ENCODE results near the gene MYG1. TPM values are rescaled to one million over a fixed set of nuclear protein-coding genes. Genes with fewer than 3 reads are reported as not detected.
"Not testable (repeated sequence)": the region's sequence is repeated elsewhere in the genome, so short reads cannot be mapped to it uniquely, and the experiment has no call there.

Gene MYG1
- total RNA-seq, 1 donor from 2014 or later, result 41.4 TPM

DNA sequence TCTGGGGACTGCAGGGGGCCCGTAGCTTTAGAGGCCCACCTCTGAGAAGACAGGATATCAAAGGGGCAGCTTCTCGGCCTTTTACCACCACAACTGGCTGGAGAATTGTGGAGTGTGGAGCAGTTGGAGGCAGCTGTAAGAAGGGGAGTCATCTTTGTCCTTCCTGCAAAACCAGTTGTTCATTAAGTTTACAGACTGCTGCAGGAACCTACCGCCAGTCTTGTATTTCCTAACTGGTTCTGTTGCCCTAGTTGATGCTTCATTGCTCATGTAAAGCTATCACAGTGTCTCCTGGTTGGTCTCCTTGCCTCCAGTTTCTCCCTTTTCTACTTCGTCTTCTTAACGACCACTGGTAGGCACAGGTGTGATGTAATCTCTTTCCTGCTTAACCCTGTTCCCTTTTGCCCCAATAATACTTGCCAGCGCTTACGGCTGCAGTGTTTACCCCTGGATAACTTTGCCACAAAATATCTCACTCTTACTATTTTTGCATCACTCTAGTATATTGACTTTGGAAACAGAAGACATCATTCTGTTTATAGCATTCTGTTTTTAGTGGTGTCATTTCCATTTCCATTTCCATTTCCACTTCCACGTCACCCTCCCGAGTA, 19.5 kb upstream of the MYG1 start:
- DNase-seq (ENCODE audit: extremely low read depth, low read depth, low spot score), result no peak

DNA sequence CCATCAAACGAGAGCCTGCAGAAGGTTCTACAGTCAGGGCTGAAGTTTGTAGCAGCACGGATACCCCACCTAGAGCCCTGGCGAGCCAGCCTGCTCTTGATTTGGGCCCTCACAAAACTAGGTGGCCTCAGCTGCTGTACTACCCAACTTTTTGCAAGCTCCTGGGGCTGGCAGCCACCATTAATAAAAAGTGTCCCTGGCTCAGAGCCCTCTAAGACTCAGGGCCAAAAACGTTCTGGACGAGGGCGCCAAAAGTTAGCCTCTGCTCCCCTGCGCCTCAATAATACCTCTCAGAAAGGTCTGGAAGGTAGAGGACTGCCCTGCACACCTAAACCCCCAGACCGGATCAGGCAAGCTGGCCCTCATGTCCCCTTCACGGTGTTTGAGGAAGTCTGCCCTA, 13.0 kb upstream of the MYG1 start:
- DNase-seq (ENCODE audit: extremely low read depth, low read depth, low spot score), result no peak

DNA sequence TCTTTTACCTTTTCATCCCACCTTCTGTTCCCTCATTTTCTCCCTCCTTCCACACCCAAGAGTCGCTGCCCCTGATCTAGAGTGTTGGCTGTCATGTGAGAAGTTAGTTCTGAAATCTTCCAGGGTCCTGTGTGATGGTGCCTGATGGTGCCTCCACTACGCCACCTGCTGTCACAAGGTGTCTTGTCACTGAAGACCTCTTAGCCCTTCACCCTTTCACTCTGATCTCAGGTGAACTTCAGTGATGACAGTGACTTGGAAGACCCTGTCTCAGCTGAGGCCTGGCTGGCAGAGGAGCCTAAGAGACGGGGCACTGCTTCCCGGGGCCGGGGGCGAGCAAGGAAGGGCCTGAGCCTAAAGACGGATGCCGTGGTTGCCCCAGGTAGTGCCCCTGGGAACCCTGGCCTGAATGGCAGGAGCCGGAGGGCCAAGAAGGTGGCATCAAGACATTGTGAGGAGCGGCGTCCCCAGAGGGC, 11.7 kb upstream of the MYG1 start:
- no peak for DNase-seq (ENCODE audit: extremely low read depth, low read depth, low spot score)

DNA sequence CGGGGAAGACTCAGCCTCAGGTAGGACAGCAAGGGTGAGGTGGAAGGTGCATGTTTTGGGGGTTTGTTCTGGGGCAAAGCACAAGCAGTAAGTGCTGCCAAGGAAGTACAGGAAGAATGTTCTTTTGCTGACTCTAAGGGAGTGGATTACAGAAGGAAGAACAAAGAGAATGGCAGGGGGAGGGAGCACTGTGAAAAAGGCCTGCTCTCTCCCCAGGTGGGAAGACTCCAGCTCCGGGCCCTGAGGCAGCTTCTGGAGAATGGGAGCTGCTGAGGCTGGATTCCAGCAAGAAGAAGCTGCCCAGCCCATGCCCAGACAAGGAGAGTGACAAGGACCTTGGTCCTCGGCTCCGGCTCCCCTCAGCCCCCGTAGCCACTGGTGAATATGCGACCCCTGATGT, 11.2 kb upstream of the MYG1 start:
- DNase-seq (ENCODE audit: extremely low read depth, low read depth, low spot score), result no peak

DNA sequence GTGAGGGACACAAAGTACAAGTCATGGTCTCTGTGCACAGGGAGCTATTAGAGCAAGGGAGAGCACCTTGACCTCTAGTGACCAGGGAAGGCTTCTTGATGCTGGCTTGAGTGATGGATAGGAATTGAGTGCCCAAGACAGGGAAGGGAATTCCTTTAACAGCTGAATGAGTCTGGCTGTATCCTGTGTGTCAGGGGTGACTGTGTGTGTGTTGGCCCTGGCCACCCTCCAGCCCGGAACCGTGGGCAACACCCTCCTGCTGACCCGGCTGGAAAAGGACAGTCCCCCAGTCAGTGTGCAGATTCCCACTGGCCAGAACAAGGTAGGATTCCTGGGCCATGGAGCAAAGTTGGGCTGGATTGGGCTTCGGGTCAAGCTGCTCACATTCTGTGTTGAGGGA, 9.6 kb upstream of the MYG1 start:
- DNase-seq (ENCODE audit: extremely low read depth, low read depth, low spot score), result no peak

DNA sequence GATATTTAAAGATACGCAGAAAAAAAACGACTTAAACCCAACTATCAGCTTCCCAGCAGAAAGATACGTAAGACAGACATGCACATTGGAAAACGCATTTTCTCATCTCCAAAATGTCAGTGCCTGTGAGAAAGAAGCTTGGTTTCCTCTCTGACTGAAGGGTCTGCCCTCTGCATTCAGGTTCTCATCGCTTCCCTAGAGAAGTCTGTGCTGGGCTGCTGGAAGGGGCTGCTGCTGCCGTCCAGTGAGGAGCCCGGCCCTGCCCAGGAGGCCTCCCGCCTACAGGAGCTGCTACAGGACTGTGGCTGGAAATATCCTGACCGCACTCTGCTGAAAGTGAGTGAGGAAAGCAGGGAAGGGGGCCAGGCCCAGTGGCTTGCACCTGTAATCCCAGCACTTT, 8.8 kb upstream of the MYG1 start:
- DNase-seq (ENCODE audit: extremely low read depth, low read depth, low spot score), result no peak

DNA sequence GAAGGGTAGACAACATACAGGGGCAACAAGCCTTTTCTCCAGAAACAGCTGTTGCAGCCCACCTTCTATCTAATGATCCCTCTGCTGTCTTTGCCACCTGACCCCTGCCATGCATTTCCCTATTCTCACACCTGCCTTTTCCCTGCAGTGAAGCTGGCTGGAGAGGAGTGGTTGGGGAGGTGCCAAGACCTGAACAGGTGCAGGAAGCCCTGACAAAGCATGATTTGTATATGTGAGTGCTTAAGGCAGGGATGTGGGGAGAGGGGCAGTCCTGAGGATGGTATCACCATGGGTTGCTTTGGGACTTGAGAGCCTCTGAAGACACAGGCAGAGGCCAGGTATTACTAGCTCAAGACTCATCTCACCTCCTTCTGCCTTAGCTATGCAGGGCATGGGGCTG, 7.1 kb upstream of the MYG1 start:
- no peak for DNase-seq (ENCODE audit: extremely low read depth, low read depth, low spot score)

DNA sequence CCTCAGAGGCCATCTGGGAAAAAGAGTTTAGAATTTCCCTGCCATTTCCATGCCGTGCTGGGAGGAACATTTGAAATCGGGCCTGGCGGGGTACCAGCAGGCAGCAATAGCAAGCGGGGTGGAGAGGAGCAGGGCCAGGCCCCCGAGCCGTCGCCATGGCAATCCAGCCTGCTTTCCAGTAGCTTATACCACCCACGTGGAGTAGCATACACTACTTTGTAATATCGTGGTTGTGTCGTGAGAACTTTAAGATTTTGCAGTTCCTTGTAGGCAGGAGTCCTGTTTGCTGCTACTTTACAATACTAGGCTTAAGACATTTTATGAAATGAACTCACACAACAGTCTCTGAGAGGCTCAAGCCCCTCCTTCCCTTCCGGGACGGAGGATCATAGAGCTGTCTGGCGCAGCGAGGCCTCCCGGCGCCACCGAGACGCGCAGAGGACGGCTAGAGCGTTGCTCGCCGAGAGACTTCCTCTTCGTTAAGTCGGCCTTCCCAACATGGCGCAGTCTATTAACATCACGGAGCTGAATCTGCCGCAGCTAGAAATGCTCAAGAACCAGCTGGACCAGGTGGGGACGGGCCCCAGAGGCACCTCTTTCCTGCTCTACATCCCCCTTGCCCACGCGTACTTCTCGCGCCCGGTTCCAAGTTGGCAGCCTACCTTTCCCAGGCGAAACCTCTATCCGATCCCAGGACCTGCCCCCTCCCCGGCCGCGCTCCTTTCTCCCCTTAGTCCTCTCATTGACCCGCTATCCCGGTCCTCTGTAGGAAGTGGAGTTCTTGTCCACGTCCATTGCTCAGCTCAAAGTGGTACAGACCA, 4.2 kb upstream of the MYG1 start, which contains the start of gene PFDN5:
Gene PFDN5 (plus strand): TSS at position 473 of the 821 bp plus-strand sequence. CDS start 26 bp downstream, at position 499.
- DNase-seq (ENCODE audit: extremely low read depth, low read depth, low spot score), result no peak

DNA sequence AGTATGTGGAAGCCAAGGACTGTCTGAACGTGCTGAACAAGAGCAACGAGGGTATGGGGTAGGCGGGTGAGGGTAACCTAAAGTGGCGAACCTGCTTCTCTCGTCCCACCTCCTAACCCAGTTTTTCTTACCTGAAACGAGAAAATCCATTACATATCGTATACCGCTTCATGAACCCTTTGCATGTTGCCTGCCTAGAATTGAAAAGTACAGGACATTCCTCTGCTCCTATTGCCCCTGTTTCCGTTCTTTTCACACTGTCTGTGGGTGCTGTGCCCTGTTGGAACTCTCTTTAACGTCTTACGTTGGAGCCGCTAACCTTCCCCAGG, 3.6 kb upstream of the MYG1 start:
- no peak for DNase-seq (ENCODE audit: extremely low read depth, low read depth, low spot score)

DNA sequence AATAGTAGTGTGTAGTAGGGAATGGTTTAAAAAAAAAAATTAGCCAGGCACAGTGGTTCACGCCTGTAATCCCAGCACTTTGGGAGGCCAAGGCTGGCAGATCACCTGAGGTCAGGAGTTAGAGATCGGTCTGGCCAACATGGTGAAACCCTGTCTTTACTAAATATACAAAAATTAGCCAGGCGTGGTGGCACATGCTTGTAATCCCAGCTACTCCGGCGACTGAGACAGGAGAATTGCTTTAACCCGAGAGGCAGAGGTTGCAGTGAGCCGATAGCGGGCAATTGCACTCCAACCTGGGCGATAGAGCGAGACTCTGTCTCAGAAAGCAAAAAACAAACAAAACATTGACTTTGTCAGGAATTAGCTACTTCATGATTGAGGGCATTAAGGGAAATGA, 2.4 kb upstream of the MYG1 start:
- DNase-seq (ENCODE audit: extremely low read depth, low read depth, low spot score), result not testable (repeated sequence)

DNA sequence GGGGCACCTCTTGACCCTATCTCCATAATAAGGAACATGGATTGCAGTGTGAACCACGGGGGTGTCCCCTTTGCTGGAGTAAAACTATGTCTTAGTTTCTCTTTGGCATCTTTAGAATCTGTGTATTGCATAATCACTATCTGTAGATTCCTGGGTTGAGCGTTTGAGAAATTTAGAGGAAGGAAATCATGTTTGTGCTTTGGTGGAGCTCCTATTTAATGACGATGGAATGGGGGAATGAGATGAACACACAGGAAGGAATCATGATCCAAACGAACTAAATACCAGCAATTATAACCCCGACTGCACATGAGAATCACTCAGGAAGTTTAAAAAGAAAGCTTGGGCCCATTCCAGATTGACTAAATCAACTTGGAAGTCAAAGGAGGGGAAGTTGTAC, 1.3 kb upstream of the MYG1 start:
- DNase-seq (ENCODE audit: extremely low read depth, low read depth, low spot score), result no peak

DNA sequence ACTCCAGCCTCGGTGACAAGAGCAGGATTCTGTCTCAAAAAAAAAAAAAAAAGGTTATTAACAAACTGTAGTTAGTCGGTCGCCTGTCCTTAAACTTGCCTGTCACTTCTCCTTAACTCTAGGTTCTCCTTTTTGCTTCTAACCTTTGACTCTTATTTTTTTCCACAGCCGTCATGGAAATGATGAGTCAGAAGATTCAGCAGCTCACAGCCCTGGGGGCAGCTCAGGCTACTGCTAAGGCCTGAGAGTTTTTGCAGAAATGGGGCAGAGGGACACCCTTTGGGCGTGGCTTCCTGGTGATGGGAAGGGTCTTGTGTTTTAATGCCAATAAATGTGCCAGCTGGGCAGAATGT, 418 bp upstream of the MYG1 start:
- DNase-seq (ENCODE audit: extremely low read depth, low read depth, low spot score), result no peak

DNA sequence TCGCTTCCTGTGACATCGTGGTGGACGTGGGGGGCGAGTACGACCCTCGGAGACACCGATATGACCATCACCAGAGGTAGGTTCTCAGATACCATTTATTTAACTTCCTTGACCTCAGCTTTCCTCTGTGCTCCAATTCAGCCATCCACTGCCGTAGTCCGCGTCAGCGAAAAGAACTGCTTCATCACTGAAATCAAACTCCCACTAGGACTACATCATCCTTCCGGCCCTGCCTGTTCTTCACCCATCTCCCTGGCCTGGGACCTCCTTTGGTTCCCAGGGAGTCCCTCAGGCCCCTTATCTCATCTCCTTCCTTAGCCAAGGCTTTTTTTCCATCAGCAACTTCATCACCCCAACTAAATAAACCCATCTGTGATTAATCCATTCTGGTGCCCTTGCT, 692 bp downstream of the MYG1 start:
- no peak for DNase-seq (ENCODE audit: extremely low read depth, low read depth, low spot score)

DNA sequence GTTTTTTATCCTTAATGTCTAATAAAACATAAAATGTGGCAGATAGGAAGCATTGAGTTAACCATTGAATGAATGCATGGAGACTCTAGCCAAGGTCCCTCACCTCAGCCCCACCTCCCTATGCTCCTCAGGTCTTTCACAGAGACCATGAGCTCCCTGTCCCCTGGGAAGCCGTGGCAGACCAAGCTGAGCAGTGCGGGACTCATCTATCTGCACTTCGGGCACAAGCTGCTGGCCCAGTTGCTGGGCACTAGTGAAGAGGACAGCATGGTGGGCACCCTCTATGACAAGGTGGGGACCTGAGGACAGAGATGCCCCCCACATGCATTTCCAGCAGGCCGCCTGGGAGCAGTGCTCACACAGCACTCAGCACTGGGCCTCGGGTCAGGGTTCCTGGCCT, 3.4 kb downstream of the MYG1 start:
- DNase-seq (ENCODE audit: extremely low read depth, low read depth, low spot score), result no peak

DNA sequence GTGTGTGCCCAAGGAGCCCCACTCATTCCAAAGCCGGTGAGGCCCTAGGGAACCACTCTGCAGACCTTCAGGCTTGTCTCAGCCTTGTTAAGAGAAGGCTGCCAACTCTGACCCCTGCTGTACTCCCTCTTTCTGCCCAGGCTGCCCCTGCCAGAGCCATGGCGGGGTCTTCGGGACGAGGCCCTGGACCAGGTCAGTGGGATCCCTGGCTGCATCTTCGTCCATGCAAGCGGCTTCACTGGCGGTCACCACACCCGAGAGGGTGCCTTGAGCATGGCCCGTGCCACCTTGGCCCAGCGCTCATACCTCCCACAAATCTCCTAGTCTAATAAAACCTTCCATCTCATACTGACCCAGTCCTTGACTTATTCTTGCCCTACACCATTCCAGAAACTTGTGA, 7.3 kb downstream of the MYG1 start:
- DNase-seq (ENCODE audit: extremely low read depth, low read depth, low spot score), result no peak

DNA sequence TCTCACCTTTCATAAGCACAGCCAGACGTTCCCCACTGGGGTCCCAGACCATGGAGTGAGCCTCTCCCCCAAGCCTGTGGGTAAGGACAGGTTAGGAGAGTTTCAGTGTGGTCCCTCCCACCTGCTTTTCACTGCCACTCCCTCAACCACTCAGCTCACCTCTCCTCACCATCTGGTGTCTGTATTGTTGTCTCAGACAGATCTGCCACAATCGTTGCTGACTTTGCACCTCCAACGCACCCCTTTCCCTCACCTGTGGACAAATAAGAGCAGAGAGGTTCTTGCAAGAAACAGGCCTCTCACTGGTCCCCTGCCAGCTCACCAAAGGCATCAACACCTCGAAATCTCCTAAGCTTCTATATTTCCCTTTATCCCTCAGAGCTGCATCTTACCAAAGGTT, 8.8 kb downstream of the MYG1 start:
- no peak for DNase-seq (ENCODE audit: extremely low read depth, low read depth, low spot score)

DNA sequence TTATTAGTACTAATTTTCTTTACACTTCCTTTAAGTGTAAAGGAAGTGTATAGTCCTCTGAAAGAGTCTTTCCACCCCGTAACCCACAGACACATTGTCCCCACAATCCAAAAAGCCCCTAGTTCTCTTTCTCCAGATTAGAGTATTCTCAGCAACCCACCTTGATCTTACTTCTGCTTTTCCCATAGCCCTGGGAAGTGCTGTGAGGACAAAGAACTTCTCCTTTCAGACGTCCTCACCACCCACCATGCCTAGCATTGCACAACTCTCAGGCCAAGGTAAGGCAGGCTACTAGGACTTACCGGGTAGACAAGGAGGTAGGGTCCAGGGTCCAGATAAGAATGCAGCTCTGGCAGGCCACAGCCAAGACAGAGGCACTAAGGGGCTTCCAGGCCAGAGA, 14.5 kb downstream of the MYG1 start:
- no peak for DNase-seq (ENCODE audit: extremely low read depth, low read depth, low spot score)

DNA sequence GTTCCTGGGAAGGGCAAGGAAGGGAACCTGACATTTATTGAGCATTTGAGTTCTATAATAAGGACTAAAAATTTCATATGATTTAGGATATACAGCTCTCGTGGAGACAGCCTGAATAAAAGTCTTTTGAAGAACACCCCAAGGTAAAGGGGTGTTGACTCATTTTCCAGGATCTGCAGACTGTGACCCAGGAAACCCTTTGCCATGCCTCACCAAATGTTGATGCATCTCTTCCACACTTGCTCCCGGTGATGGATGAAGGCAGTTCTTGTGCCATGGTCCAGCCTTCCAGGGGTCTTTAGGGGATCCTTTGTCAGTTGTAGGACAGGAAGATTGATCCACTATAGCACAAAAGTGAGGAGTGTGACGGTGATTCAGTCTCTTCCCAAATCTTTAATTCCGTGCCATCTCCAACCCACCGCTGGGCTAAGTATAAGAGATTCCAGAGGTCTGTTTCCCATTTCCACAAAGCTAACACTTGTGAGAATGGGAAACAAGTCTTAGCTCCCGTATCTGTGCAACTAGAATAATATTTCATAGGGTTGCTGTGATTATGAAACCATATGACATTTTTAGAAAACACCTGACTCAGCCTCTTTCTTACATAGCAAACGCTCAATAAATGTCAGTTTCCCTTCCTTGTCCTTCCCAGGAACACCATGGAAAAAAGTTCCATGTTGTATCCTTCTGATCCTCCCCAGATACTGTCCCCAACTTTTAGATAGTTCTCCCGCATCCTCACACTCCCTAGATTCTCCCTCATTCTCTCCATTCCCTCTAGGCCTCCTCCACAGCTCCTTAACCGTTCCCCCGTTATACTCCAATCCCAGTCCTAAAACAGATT, 21.1 kb downstream of the MYG1 start:
- DNase-seq (ENCODE audit: extremely low read depth, low read depth, low spot score), result no peak

DNA sequence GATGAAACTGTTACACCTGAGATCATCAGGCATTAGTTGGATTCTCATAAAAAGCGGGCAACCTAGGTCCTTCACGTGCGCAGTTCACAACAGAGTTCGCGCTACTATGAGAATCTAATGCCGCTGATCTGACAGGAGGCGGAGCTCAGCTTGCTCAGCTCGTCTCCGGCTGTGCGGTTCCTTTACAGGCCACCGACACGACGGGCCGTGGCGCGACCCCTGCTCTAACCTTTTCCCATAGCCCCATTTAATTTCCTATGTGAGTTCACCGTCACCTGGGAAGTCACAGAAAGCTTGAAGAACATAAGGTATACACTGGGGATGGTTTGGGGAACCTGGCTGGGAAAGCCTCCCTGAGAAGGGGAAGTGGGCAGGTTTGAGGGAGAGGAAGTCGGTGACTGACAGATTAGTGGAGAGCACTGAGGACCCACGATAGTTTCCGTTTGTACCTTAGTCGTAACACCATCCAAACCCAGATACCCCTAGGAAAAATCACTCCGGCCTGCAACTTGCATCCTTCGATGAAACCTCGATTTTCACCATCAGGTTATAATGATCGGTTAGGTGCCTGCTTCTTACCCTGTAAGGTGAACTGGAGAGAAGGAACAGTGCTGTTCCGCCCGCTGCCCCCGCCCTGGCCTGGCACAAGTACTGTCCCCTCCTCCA, 24.8 kb downstream of the MYG1 start:
- no peak for DNase-seq (ENCODE audit: extremely low read depth, low read depth, low spot score)

DNA sequence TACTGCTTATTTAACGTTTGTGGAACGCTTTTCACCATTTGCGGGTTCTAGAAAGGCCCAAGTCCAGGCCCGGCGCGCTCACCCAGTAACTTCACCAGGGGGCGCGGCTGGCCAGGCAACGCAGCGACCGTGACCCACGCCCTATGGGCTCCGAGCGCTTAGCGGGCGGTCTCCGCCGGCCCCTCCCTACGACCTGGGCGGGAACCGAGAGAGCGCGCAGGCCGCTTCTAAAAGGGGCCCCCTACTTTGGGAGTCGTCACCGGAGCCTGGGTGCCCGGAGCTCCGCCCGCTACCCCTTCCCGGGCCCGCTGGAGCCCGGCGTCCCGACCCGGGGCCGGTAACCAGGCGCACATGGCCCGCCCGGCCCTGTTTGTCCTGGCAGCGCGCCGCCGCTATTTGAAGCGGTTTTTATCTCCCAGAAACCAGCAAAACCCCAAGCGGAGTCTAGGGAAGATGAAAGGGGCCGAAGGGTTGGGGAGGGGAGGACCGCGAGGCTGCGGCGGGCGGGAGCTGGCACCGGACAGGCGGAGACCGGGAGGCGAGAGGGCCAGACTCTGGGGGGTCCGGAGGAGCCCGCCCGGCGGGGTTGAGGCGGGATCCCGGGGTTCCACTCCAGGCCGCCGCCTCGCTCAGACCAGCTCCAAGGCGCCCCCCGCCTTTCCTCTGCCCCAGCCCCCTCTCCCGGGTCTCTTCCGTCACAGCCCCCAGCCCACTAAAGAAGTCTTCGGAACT, 25.4 kb downstream of the MYG1 start:
- DNase-seq (ENCODE audit: extremely low read depth, low read depth, low spot score), result no peak

Data from glomerular endothelial cell (primary cell).